ENCODE data around the gene TUG1. TPM values are rescaled to one million over a fixed set of nuclear protein-coding genes. Genes with fewer than 3 reads are reported as not detected.
A peak's percentile ranks its signal among the peaks of the same experiment; 100 is the strongest.

TUG1 gene
- polyA plus RNA-seq, 1 experiment = 63.7 TPM

DNA sequence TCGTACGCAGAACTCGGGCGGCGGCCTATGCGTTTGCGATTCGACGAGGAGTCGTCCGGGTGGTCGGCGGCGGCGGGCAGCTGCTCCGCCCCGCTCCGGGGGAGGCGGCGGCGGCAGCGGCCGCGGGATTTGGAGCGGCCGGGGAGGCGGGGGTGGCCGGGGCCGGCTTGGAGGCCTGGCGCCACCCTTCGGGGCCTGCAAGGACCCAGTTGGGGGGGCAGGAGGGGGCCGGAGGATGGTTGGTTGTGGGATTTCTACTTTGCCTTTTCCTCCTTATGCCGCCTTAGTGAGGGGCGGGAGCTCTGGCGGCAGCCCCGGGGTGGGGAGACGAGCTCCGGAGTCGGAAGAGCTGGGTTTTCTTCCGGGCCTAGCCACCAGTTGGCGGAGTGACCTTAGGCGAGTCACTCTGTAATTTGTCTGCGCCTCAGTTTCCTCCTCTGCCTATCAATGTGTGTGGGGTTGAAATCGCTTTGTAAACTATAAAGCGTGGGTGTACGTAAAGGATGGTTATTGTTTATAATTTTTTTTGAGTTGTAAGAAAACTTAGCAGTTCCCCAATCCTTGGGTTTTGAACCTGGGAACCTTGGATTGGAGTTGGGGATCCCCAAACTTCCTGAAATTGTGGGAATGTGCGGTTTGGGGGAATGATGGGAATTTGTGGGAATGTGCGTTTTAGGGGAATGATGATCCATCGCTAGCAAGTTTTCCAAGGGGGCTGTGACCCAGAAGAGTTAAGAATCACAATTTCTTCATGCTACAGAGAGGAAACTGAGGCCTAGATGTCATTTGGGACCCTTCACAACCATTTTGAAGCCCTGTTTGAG, 679 bp downstream of the TUG1 start:
- CTCF ChIA-PET = interaction anchor here (0.6 to 5.0 kb wide), 6 partner anchors 21 to 137 kb away, joined by 3 to 29 read pairs (median 4); partner anchors contain the start of genes SELENOM and SMTN
- H3K4me3 ChIP-seq (ENCODE audit: low read depth, low read length) = peak overlapping the region; percentile 83
- TF ChIP-seq, protein P1, sequence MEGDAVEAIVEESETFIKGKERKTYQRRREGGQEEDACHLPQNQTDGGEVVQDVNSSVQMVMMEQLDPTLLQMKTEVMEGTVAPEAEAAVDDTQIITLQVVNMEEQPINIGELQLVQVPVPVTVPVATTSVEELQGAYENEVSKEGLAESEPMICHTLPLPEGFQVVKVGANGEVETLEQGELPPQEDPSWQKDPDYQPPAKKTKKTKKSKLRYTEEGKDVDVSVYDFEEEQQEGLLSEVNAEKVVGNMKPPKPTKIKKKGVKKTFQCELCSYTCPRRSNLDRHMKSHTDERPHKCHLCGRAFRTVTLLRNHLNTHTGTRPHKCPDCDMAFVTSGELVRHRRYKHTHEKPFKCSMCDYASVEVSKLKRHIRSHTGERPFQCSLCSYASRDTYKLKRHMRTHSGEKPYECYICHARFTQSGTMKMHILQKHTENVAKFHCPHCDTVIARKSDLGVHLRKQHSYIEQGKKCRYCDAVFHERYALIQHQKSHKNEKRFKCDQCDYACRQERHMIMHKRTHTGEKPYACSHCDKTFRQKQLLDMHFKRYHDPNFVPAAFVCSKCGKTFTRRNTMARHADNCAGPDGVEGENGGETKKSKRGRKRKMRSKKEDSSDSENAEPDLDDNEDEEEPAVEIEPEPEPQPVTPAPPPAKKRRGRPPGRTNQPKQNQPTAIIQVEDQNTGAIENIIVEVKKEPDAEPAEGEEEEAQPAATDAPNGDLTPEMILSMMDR (IDR thresholded peaks at IDR 0.05; ENCODE audit: insufficient read depth, low read depth, low read length) = no peak
- no peaks in the 10 kb centered on the region for H3K27me3 ChIP-seq (ENCODE audit: control insufficient read depth, insufficient read depth, low read length)
- POLR2A ChIA-PET = interaction anchor here (1.2 to 1.8 kb wide), 2 partner anchors 67 to 113 kb away, joined by 3 to 4 read pairs; no protein-coding TSS in a partner anchor
- peaks cover 7% of the 10 kb centered on the region for H3K36me3 ChIP-seq (ENCODE audit: control insufficient read depth, insufficient read depth, low read length)
- no peak for DNase-seq (ENCODE audit: low read depth)

DNA sequence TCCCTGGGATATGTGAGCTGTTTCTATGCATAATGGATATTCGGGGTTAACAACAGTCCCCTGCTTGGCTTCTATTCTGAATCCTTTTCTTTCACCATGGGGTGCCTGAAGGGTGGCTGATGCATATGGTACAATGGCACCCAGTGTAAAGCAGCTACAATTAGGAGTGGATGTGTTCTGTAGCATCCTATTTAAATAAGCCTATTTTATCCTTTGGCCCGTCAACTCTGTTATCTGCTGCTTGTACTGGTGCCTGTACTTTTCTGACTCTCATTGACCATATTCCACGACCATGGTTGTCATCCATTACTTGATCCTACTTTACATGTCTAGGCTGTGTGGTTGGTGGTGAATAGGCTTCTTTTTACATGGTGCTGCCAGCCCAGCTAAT, 1.3 kb downstream of the TUG1 start:
- peaks cover 11% of the 10 kb centered on the region for H3K36me3 ChIP-seq (ENCODE audit: control insufficient read depth, insufficient read depth, low read length)
- CTCF ChIA-PET = interaction anchor here (2.2 to 5.0 kb wide), 2 partner anchors 112 to 115 kb away, joined by 15 to 29 read pairs; partner anchors contain the start of gene SMTN

DNA sequence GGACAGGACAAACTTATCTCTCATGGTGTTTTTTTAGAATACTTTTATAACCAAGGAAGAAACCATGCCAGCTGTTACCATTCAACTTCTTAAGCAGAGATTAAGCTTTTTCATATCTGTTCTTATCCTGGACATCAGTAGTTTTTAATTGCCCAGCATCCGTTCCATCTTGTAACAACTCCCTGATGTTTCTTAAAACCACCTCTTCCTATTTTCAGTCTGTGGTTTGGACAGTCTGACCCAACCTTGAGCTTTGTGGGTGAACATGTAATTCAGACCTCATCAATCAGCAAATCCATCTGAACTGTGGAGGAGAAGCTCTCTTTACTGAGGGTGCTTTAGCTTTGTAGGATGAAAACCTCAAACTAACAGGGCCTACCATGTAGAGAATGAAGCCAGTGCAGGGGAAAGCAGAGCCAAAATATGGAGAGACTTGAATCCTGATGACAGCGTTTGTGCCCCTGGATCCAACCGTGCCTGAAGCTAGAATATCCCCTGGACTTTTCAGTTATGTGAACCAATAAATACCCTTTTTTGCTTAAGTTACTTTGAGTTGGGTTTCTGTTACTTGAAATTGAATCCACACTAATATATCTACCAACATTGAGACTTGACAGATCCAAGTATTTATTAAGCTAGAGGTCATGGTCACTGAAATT, 9.4 kb downstream of the TUG1 start:
- TF ChIP-seq, protein P1 (IDR thresholded peaks at IDR 0.05; ENCODE audit: insufficient read depth, low read depth, low read length) = no peak
- peaks cover 8% of the 10 kb centered on the region for H3K36me3 ChIP-seq (ENCODE audit: control insufficient read depth, insufficient read depth, low read length)
- DNase-seq (ENCODE audit: low read depth) = no peak
- POLR2A ChIA-PET = interaction anchor here (0.5 kb wide), 1 partner anchor 55 kb away, joined by 4 read pairs; no protein-coding TSS in a partner anchor
- no peak overlapping the region for H3K4me3 ChIP-seq (ENCODE audit: low read depth, low read length)
- CTCF ChIA-PET = interaction anchor here (1.4 kb wide), 1 partner anchor 106 kb away, joined by 3 read pairs; no protein-coding TSS in a partner anchor
- no peaks in the 10 kb centered on the region for H3K27me3 ChIP-seq (ENCODE audit: control insufficient read depth, insufficient read depth, low read length)

More for the DNA sequence above, 1.3 kb downstream of the TUG1 start:
- Histone ChIP-seq H3K27me3 (ENCODE audit: control insufficient read depth, insufficient read depth, low read length) (no peaks in the 10 kb centered on the region), H3K4me3 (ENCODE audit: low read depth, low read length) (peak overlapping the region; percentile 83)
- POLR2A ChIA-PET = interaction anchor here (1.2 to 1.8 kb wide), 2 partner anchors 66 to 112 kb away, joined by 3 to 4 read pairs; no protein-coding TSS in a partner anchor
- TF ChIP-seq, protein P1 (IDR thresholded peaks at IDR 0.05; ENCODE audit: insufficient read depth, low read depth, low read length) = no peak
- no peak for DNase-seq (ENCODE audit: low read depth)

DNA sequence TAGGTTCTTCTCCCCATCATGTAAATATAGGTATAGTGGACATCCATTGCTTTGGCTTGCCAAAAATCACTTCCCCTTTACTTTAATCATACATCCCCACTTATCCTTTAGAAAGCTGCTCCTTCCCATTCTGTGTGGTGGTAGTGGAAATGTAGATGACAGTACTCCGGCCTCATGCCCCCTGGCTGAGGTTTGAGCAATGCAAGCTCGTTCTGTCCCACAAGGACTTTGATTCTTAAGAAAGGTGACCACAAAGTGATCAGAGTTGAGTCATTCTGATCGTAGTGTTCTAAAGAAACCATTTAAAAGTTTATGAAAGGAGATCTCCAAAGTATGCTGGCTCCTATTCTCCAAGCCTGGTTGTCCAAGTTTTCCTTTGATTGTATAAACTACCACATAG, 10.9 kb downstream of the TUG1 start:
- TF ChIP-seq, protein P1 (IDR thresholded peaks at IDR 0.05; ENCODE audit: insufficient read depth, low read depth, low read length) = no peak
- DNase-seq (ENCODE audit: low read depth) = no peak
- ChIA-PET POLR2A (no interaction called here), CTCF (interaction anchor here (0.9 to 1.0 kb wide), 2 partner anchors 105 to 232 kb away, joined by 3 read pairs; partner anchors contain the start of gene LIMK2)
- Histone ChIP-seq H3K27me3 (ENCODE audit: control insufficient read depth, insufficient read depth, low read length) (no peaks in the 10 kb centered on the region), H3K4me3 (ENCODE audit: low read depth, low read length) (no peak overlapping the region), H3K36me3 (ENCODE audit: control insufficient read depth, insufficient read depth, low read length) (peaks cover 7% of the 10 kb centered on the region)

DNA sequence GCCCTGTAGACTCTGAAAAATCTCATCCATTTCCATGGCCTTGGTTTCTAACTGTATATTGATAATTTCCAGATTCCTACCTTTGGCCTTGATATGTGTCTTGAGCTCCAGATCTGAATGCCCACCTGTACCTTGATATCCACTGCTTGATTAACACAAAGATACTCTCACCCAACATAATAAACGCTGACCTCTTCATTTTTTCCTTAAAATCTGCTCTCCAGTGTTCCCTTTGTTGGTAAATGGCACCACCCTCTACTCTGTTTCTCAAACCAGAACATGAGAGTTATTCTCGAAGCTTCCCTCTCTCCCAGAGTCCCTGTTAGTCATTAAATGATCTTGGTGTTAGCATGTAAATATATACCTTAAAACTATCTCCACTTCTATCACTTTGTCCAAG, 13.4 kb downstream of the TUG1 start:
- Histone ChIP-seq H3K27me3 (ENCODE audit: control insufficient read depth, insufficient read depth, low read length) (no peaks in the 10 kb centered on the region), H3K4me3 (ENCODE audit: low read depth, low read length) (no peak overlapping the region), H3K36me3 (ENCODE audit: control insufficient read depth, insufficient read depth, low read length) (no peaks in the 10 kb centered on the region)
- POLR2A ChIA-PET = no interaction called here
- CTCF ChIA-PET = interaction anchor here (0.7 kb wide), 1 partner anchor 19 kb away, joined by 3 read pairs; no protein-coding TSS in a partner anchor
- TF ChIP-seq, protein P1 (IDR thresholded peaks at IDR 0.05; ENCODE audit: insufficient read depth, low read depth, low read length) = no peak
- DNase-seq (ENCODE audit: low read depth) = no peak
